Stomach (tissue), 4 donors: ENCODE results near the gene ALG5.

Experiments
- CTCF ChIP-seq, 7 experiments: fragments of 450-650 bp in 4 of 7; fragments of 200-600 bp in 3 of 7; sonication (generic) in 3 of 7; IDR thresholded peaks; one replicate each; pipeline ENCODE4 v1.5.1; 2016 to 2019; ENCODE audit warnings: antibody characterized with exemption in 7 of 7, control low read depth in 2 of 7, mild to moderate bottlenecking in 1 of 7
- EP300 ChIP-seq: sonication (generic); formaldehyde crosslinking; IDR thresholded peaks from one replicate; pipeline ENCODE4 v1.6.1; 2017; ENCODE audit warnings: antibody characterized with exemption
- POLR2A ChIP-seq, 4 donors: fragments of 450-650 bp; IDR thresholded peaks; one replicate each; pipeline ENCODE4 v1.6.1; 2016; ENCODE audit warnings: antibody characterized with exemption in 4 of 4, control low read depth in 2 of 4, mild to moderate bottlenecking in 1 of 4, moderate library complexity in 1 of 4

- no peak for TF ChIP-seq POLR2A (IDR thresholded peaks at IDR 0.05)
- TF ChIP-seq CTCF (IDR thresholded peaks at IDR 0.05): no peak
- no peak for TF ChIP-seq EP300
Measured at GRCh38 chr13:37027639-37028038, 28.5 kb upstream of the ALG5 start.
